Large intestine (tissue), 12 donors: ENCODE results near the gene SSX4. TPM values are rescaled to one million over a fixed set of nuclear protein-coding genes. Genes with fewer than 3 reads are reported as not detected.
"Not testable (repeated sequence)": the region's sequence is repeated elsewhere in the genome, so short reads cannot be mapped to it uniquely, and the experiment has no call there.

Experiments
- DNase-seq, 2 donors: peaks; one replicate each; pipeline versions ENCODE4 v3.0.0 to v3.0.0-alpha.2; 2013
- H3K27ac ChIP-seq: one replicate; pipeline ENCODE4 v1.5.1; 2013; ENCODE audit warnings: low read length
- H3K27me3 ChIP-seq: 2 replicates; pipeline ENCODE4 v1.6.1; 2013; ENCODE audit warnings: low read length; ENCODE audit not compliant: control insufficient read depth, insufficient read depth
- H3K36me3 ChIP-seq: 2 replicates; pipeline ENCODE4 v1.6.1; 2013; ENCODE audit warnings: low read length; ENCODE audit not compliant: control insufficient read depth, insufficient read depth
- H3K4me1 ChIP-seq: one replicate; pipeline ENCODE4 v1.6.1; 2013; ENCODE audit warnings: low read length; ENCODE audit not compliant: control insufficient read depth, insufficient read depth
- H3K4me3 ChIP-seq: one replicate; pipeline ENCODE4 v1.5.1; 2013; ENCODE audit warnings: low read length
- H3K9me3 ChIP-seq: one replicate; pipeline ENCODE4 v1.6.1; 2013; ENCODE audit warnings: mild to moderate bottlenecking, low read depth, low read length, moderate library complexity; ENCODE audit not compliant: control insufficient read depth
- WGBS: methylation state at CpG from one replicate; pipeline ENCODE4 v1.1.5; 2013; ENCODE audit warnings: low lambda C conversion rate; ENCODE audit not compliant: insufficient coverage; 5-methylcytosine and 5-hydroxymethylcytosine counted together
- long read RNA-seq, 11 donors: transcript quantifications; one replicate each; lab custom pipeline, GENCODE V29; 2026
- polyA plus RNA-seq: library from polyadenylated mRNA; unstranded; fragments of 120-200 nt; gene quantifications from one replicate; pipeline ENCODE4 v1.2.1, GENCODE V29; 2013

SSX4 gene, protein sequence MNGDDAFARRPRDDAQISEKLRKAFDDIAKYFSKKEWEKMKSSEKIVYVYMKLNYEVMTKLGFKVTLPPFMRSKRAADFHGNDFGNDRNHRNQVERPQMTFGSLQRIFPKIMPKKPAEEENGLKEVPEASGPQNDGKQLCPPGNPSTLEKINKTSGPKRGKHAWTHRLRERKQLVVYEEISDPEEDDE
- not detected for polyA plus RNA-seq
- long read RNA-seq, donor 1, result 0 reads
- long read RNA-seq, donor 2, result 0 reads
- long read RNA-seq, donor 3, result 0 reads
- long read RNA-seq, donor 4, result 0 reads
- long read RNA-seq, donor 5, result 0 reads
- long read RNA-seq, donor 6, result 0 reads
- long read RNA-seq, donor 7, result 0 reads
- long read RNA-seq, donor 8, result 0 reads
- long read RNA-seq, donor 9, result 0 reads
- long read RNA-seq, donor 10, result 0 reads
- long read RNA-seq, donor 11, result 0 reads

DNA sequence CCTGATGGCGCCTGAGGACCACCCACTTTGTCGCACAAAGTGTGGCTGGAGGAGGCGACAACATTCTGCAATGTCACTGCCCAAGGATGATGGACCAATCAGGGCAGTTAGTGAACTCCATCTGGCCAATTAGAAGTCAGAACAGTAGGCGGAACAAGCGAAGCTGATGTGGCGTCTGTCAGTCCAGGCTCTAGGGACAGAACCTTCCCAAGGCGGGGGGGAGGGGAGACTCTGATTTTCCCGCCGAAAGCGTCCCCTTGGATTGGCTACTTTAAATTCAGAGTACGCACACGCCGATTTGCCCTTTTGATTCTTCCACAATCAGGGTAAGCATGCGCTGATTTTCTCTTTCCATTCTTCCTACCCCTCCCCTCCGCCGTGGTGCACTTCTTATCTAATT is at the start of gene SSX4:
Gene SSX4 (plus strand): TSS at position 301 of the 400 bp plus-strand sequence. CDS start 515 bp downstream, outside the sequence.
- WGBS, result no CpG with 5 or more reads among the region's 16 CpGs
- H3K9me3 ChIP-seq, result not testable (repeated sequence)

DNA sequence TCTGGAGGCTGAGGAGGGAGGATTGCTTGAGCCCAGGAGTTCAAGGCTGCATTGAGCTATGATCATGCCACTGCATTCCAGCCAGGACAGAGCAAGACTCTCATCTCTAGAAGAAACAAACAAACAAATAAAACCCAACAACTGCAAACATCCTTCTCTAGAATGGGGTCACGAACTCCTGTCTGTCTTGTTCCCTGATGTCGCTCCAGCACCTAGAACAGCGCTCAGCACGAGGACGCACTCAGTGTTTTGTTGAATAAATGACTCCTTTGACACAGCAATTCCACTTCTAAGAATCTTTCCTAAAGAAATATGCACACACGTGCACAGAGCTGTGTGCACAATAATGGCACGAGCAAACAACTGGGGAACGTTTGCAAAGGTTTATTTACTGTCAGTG is 37.3 kb upstream of the SSX4 start:
- H3K36me3 ChIP-seq, H3K9me3 ChIP-seq, DNase-seq, H3K27ac ChIP-seq, H3K27me3 ChIP-seq, H3K4me1 ChIP-seq, H3K4me3 ChIP-seq: not testable (repeated sequence)
- no CpG with 5 or more reads among the region's 8 CpGs for WGBS

More for the DNA sequence above, at the start of gene SSX4:
- H3K4me1 ChIP-seq, DNase-seq, H3K4me3 ChIP-seq, H3K27ac ChIP-seq, H3K27me3 ChIP-seq, H3K36me3 ChIP-seq: not testable (repeated sequence)

DNA sequence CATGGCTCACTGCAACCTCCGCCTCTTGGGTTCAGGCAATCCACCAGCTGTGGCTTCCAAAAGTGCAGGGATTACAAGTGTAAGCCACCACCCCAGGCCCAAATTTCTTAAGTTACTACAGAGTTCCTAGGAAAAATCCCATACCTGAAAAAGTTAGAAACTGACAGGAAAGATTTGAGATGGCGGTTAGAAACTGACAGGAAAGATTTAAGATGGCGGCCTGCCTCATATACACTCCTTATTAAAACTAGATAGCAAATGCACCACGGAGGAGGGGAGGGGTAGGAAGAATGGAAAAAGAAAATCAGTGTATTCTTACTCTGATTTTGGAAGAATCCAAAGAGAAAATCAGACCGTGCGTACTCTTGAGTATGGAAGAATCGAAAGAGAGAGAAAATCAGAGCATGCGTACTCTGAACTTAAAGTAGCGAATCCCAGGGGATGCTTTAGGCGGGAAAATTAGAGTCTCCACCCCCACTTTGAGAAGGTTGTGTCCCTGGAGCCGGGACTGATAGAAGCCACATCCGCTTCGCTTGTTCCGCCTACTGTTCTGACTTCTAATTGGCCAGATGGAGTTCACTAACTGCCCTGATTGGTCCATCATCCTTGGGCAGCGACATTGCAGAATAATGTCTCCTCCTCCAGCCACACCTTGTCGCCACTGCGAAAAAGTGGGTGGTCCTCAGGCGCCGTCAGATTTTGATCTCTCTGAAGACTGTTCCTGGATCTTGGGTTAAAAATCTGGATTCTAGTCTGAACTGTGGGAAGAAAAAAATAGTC is 26.8 kb upstream of the SSX4 start, which contains the start of gene SSX3:
Gene SSX3 (minus strand): TSS at position 389 of the 780 bp plus-strand sequence. CDS start 1,454 bp downstream, outside the sequence.
- not testable (repeated sequence) for H3K27ac ChIP-seq, H3K9me3 ChIP-seq, H3K27me3 ChIP-seq, H3K4me1 ChIP-seq, DNase-seq, H3K4me3 ChIP-seq, H3K36me3 ChIP-seq
- WGBS, result no CpG with 5 or more reads among the region's 19 CpGs

DNA sequence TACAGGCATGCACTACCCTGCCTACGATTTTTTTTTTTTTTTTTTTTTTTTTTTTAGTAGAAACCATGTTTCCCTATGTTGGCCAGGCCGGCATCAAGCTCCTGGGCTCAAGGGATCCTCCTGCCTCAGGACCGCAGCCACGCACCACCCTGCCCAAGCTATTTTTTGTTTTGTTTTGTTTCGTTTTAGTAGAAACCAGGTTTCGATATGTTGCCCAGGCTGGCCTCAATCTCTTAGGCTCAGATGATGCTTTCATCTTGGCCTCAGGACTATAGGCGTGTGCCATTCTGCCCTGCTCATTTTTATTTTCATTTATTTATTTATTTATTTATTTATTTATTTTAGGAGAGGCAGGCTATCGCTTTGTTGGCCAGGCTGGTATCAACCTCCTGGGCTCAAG is 25.7 kb upstream of the SSX4 start:
- no CpG with 5 or more reads among the region's 8 CpGs for WGBS
- Histone ChIP-seq H3K4me3 (no peak overlapping the region), H3K27me3 (no peaks in the 10 kb centered on the region), H3K27ac (no peak overlapping the region), H3K4me1 (no peaks in the 10 kb centered on the region), H3K9me3 (no peaks in the 10 kb centered on the region), H3K36me3 (no peaks in the 10 kb centered on the region)
- no peak for DNase-seq

DNA sequence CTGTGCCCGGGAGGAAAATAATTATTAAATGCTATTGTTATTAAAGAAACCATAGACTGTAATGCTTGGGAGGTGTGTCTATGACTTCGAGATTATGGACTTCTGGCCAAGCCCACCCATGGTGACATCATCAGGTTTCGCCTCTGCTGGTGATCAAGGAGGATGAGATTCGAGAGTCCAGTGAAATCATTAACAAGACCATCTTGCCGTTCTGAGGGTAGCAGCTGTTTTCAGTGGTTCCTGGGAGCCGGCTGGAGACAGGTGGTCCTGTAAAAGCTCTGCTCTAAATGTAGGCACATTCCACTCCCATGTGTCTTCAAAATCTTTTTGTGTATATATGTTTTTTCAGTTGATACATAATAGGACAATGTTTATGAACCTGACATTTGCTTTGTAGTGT is 24.1 kb upstream of the SSX4 start:
- DNase-seq, H3K27me3 ChIP-seq, H3K36me3 ChIP-seq, H3K27ac ChIP-seq, H3K4me1 ChIP-seq, H3K4me3 ChIP-seq, H3K9me3 ChIP-seq: not testable (repeated sequence)
- WGBS, result no CpG with 5 or more reads among the region's 6 CpGs

DNA sequence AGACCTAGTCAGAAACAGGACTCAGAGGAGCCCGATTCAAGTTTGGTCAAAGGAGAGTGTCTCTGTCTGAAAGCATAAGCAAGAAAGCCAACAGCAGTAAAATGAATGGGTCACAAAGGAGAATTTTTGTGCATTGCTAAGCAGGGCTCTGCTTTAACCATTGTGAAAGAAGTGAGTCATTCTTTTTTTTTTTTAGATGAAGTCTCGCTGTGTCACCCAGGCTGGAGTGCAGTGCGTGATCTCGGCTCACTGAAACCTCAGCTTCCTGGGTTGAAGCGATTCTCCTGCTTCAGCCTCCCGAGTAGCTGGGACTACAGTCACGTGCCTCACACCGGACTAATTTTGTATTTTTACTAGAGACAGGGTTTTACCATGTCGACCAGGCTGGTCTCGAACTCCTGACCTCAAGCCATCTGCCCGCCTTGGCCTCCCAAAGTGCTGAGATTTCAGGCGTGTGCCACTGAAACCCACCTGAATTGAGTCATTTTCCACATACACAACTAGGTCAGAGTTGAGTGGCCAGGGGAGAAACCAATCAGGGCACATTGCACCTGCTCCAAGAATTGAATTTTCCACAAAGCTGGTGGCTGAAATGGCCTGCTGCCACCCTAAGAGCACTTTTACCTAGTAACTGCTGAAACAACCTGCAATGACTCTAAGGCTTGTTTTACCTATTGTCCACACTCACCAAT is 15.5 kb upstream of the SSX4 start:
- WGBS, result no CpG with 5 or more reads among the region's 12 CpGs
- not testable (repeated sequence) for DNase-seq, H3K4me1 ChIP-seq, H3K36me3 ChIP-seq, H3K27ac ChIP-seq, H3K27me3 ChIP-seq, H3K9me3 ChIP-seq, H3K4me3 ChIP-seq

DNA sequence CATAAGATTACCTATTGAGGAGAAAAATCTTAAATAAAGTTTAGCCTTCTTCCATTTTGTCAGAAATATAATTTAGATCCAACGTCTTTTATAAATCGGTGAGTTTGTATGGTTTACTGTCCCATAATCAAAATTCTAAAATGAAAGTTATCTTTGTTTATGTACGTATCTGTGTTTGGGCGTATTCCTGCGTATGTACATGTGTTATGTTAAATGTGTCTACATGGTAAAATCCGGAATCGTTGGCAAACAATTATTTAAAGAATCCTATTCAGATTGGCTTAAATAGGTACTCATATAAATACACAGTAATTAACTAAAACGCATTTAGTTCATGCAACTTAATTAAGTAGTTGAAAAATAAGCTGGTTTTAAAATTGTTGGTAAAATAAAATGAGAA is 12.9 kb upstream of the SSX4 start:
- H3K27ac ChIP-seq, H3K4me3 ChIP-seq, H3K27me3 ChIP-seq, H3K4me1 ChIP-seq, H3K36me3 ChIP-seq, H3K9me3 ChIP-seq, DNase-seq: not testable (repeated sequence)
- no CpG with 5 or more reads among the region's 8 CpGs for WGBS

DNA sequence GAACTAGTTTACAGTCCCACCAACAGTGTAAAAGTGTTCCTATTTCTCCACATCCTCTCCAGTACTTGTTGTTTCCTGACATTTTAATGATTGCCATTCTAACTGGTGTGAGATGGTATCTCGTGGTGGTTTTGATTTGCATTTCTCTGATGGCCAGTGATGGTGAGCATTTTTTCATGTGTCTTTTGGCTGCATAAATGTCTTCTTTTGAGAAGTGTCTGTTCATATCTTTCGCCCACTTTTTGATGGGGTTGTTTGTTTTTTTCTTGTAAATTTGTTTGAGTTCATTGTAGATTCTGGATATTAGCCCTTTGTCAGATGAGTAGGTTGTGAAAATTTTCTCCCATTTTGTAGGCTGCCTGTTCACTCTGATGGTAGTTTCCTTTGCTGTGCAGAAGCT is 13.6 kb downstream of the SSX4 start:
- H3K27me3 ChIP-seq, H3K36me3 ChIP-seq, H3K4me1 ChIP-seq, DNase-seq, H3K9me3 ChIP-seq, H3K27ac ChIP-seq, H3K4me3 ChIP-seq: not testable (repeated sequence)
- WGBS, result no CpG with 5 or more reads among the region's 2 CpGs

DNA sequence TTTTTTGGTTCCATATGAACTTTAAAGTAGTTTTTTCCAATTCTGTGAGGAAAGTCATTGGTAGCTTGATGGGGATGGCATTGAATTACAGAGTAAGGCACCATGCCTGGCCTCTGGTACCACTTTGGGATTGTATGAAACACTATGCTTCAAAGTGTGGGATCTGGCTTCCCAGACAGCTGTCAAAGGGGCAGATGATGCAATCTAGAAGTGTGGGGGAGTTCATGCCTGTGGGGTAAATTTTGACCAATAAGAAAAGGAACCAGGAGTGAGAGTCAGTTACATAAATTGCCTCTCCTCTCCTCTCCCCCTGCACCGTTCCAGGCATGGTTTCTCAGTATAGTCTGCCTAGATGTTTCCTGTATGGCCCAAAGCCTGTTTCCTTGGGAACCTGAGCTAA is 14.5 kb downstream of the SSX4 start:
- H3K9me3 ChIP-seq, DNase-seq, H3K4me3 ChIP-seq, H3K27ac ChIP-seq, H3K36me3 ChIP-seq, H3K27me3 ChIP-seq, H3K4me1 ChIP-seq: not testable (repeated sequence)
- no CpG with 5 or more reads among the region's 1 CpG for WGBS

DNA sequence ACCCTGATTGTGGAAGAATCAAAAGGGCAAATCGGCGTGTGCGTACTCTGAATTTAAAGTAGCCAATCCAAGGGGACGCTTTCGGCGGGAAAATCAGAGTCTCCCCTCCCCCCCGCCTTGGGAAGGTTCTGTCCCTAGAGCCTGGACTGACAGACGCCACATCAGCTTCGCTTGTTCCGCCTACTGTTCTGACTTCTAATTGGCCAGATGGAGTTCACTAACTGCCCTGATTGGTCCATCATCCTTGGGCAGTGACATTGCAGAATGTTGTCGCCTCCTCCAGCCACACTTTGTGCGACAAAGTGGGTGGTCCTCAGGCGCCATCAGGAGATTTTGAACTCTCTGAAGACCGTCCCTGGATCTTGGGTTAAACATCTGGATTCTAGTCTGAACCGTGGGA is 28.5 kb downstream of the SSX4 start, which contains the start of gene SSX4B:
Gene SSX4B (minus strand): TSS at position 101 of the 400 bp plus-strand sequence. CDS start 588 bp downstream, outside the sequence.
- WGBS, result no CpG with 5 or more reads among the region's 15 CpGs
- H3K9me3 ChIP-seq, DNase-seq, H3K27ac ChIP-seq, H3K36me3 ChIP-seq, H3K4me3 ChIP-seq, H3K27me3 ChIP-seq, H3K4me1 ChIP-seq: not testable (repeated sequence)
